Mesenchymal stem cell (in vitro differentiated cells and primary cell): Measurements from ENCODE around the gene SDC1.

Experiments
- DNase-seq: peaks from one replicate; pipeline ENCODE4 v3.0.0-alpha.2; 2013
- H2AFZ ChIP-seq: one replicate; pipeline ENCODE4 v1.6.1; 2013; ENCODE audit warnings: low read depth, mild to moderate bottlenecking, control low read depth, inconsistent platforms, low read length, moderate library complexity
- H2AK5ac ChIP-seq: 2 replicates; pipeline ENCODE4 v1.6.1; 2013; ENCODE audit warnings: low read length, moderate library complexity, mild to moderate bottlenecking, inconsistent platforms; ENCODE audit not compliant: severe bottlenecking
- H2BK120ac ChIP-seq: one replicate; pipeline ENCODE4 v1.6.1; 2013; ENCODE audit warnings: low read depth, mild to moderate bottlenecking, inconsistent platforms, low read length, moderate library complexity
- H2BK12ac ChIP-seq, 2 experiments: one replicate each; pipeline ENCODE4 v1.6.1; 2013; ENCODE audit warnings: inconsistent platforms in 2 of 2, low read length in 2 of 2, mild to moderate bottlenecking in 2 of 2, moderate library complexity in 2 of 2, control low read depth in 1 of 2
- H2BK15ac ChIP-seq: one replicate; pipeline ENCODE4 v1.6.1; 2013; ENCODE audit warnings: mild to moderate bottlenecking, low read depth, inconsistent platforms; ENCODE audit not compliant: poor library complexity, severe bottlenecking
- H2BK5ac ChIP-seq: 2 replicates; pipeline ENCODE4 v1.6.1; 2013; ENCODE audit warnings: low read depth, mild to moderate bottlenecking, low read length, control low read depth, inconsistent platforms; ENCODE audit not compliant: poor library complexity, severe bottlenecking
- H3K14ac ChIP-seq, 2 experiments: one replicate each; pipeline ENCODE4 v1.6.1; 2013; ENCODE audit warnings: inconsistent platforms in 2 of 2, low read length in 2 of 2, control low read depth in 1 of 2, mild to moderate bottlenecking in 1 of 2, moderate library complexity in 1 of 2
- H3K18ac ChIP-seq, 2 experiments: one replicate each; pipeline ENCODE4 v1.6.1; 2013; ENCODE audit warnings: inconsistent platforms in 2 of 2, low read length in 2 of 2, control low read depth in 1 of 2, low read depth in 1 of 2, mild to moderate bottlenecking in 1 of 2
- H3K23ac ChIP-seq, 2 experiments: one replicate each; pipeline ENCODE4 v1.6.1; 2013; ENCODE audit warnings: inconsistent platforms in 2 of 2, low read length in 2 of 2, mild to moderate bottlenecking in 2 of 2, moderate library complexity in 2 of 2, control low read depth in 1 of 2
- H3K27ac ChIP-seq: 2 replicates; pipeline ENCODE4 v1.5.1; 2013; ENCODE audit warnings: mild to moderate bottlenecking, moderate library complexity, low read length, control low read depth, inconsistent platforms; ENCODE audit not compliant: poor library complexity, severe bottlenecking
- H3K27me3 ChIP-seq, 2 experiments: 2 replicates each; pipeline versions ENCODE4 v1.6.1 to v1.7.0; 2013; ENCODE audit warnings: low read length in 2 of 2, mild to moderate bottlenecking in 2 of 2, moderate library complexity in 2 of 2, control low read depth in 1 of 2, inconsistent platforms in 1 of 2; ENCODE audit not compliant: control insufficient read depth in 1 of 2, insufficient read depth in 1 of 2
- H3K36me3 ChIP-seq, 2 experiments: 2 replicates each; pipeline versions ENCODE4 v1.6.1 to v1.7.0; 2013; ENCODE audit warnings: low read length in 2 of 2, control low read depth in 1 of 2, inconsistent platforms in 1 of 2, low read depth in 1 of 2, mild to moderate bottlenecking in 1 of 2; ENCODE audit not compliant: insufficient read depth in 2 of 2, control insufficient read depth in 1 of 2
- H3K4ac ChIP-seq, 2 experiments: one replicate each; pipeline ENCODE4 v1.6.1; 2013; ENCODE audit warnings: inconsistent platforms in 2 of 2, low read length in 2 of 2, mild to moderate bottlenecking in 2 of 2, moderate library complexity in 2 of 2, control low read depth in 1 of 2, low read depth in 1 of 2
- H3K4me1 ChIP-seq: 2 replicates; pipeline ENCODE4 v1.6.1; 2013; ENCODE audit warnings: low read depth, low read length, control low read depth; ENCODE audit not compliant: control insufficient read depth, insufficient read depth
- H3K4me2 ChIP-seq: 2 replicates; pipeline ENCODE4 v1.6.1; 2013; ENCODE audit warnings: low read length, mild to moderate bottlenecking, inconsistent platforms; ENCODE audit not compliant: poor library complexity, severe bottlenecking
- H3K4me3 ChIP-seq, 2 experiments: 2 replicates each; pipeline versions ENCODE4 v1.5.1 to v1.7.0; 2013; ENCODE audit warnings: low read length in 2 of 2, mild to moderate bottlenecking in 2 of 2, control low read depth in 1 of 2, low read depth in 1 of 2; ENCODE audit not compliant: insufficient read depth in 1 of 2
- H3K79me1 ChIP-seq: replicated peaks from 2 replicates; pipeline ENCODE4 v1.6.1; 2013; ENCODE audit warnings: mild to moderate bottlenecking, control low read depth, low read length, inconsistent platforms; ENCODE audit not compliant: poor library complexity, severe bottlenecking
- H3K9ac ChIP-seq: 2 replicates; pipeline ENCODE4 v1.7.0; 2013; ENCODE audit warnings: mild to moderate bottlenecking, low read length, moderate library complexity
- H3K9me3 ChIP-seq: 2 replicates; pipeline ENCODE4 v1.7.0; 2013; ENCODE audit warnings: mild to moderate bottlenecking, low read length; ENCODE audit not compliant: control insufficient read depth
- H4K8ac ChIP-seq: one replicate; pipeline ENCODE4 v1.6.1; 2013; ENCODE audit warnings: inconsistent platforms, mild to moderate bottlenecking, low read length, moderate library complexity
- H4K91ac ChIP-seq: one replicate; pipeline ENCODE4 v1.6.1; 2013; ENCODE audit warnings: mild to moderate bottlenecking, low read length, inconsistent platforms
- WGBS: methylation state at CpG from one replicate; pipeline ENCODE4 v1.1.7; 2013; ENCODE audit warnings: mixed read lengths; 5-methylcytosine and 5-hydroxymethylcytosine counted together

The SDC1 gene

GRCh38 chr2:20165677-20166509 is 59.0 kb downstream of the SDC1 start:
- no peak overlapping the region for H2BK15ac ChIP-seq
- no peak overlapping the region for H2BK5ac ChIP-seq
- H3K4me3 ChIP-seq = no peak overlapping the region
- DNase-seq = no peak
- H3K23ac ChIP-seq = peak overlapping the region in 1 of 2 experiments; percentile 2
- no peaks in the 10 kb centered on the region for H3K79me1 ChIP-seq
- no peak overlapping the region for H2AFZ ChIP-seq
- peak overlapping the region; percentile 30 to 64 for H3K18ac ChIP-seq
- peak overlapping the region; percentile 0 for H4K8ac ChIP-seq
- H3K4me1 ChIP-seq = peaks cover 37% of the 10 kb centered on the region
- peak overlapping the region in 1 of 2 experiments; percentile 71 for H3K14ac ChIP-seq
- H3K9me3 ChIP-seq = no peaks in the 10 kb centered on the region
- no peaks in the 10 kb centered on the region for H3K27me3 ChIP-seq
- H2BK12ac ChIP-seq = peak overlapping the region in 1 of 2 experiments; percentile 77
- H4K91ac ChIP-seq = peak overlapping the region; percentile 58
- H3K4me2 ChIP-seq = no peak overlapping the region
- WGBS = 88% methylated on average over 7 of the region's 9 CpGs
- H2BK120ac ChIP-seq = no peak overlapping the region
- peak overlapping the region; percentile 38 for H2AK5ac ChIP-seq
- peak overlapping the region in 1 of 2 experiments; percentile 28 for H3K4ac ChIP-seq
- peak overlapping the region; percentile 24 for H3K27ac ChIP-seq
- H3K36me3 ChIP-seq = no peaks in the 10 kb centered on the region
- peak overlapping the region; percentile 67 for H3K9ac ChIP-seq

GRCh38 chr2:20164734-20165478 is 60.0 kb downstream of the SDC1 start:
- Histone ChIP-seq H4K8ac (peak overlapping the region; percentile 5), H4K91ac (peak overlapping the region; percentile 22), H3K23ac (no peak overlapping the region), H3K9ac (no peak overlapping the region), H3K14ac (peak overlapping the region in 1 of 2 experiments; percentile 66), H3K27me3 (no peaks in the 10 kb centered on the region), H2AK5ac (no peak overlapping the region), H2BK12ac (peak overlapping the region; percentile 33 to 45), H3K4me3 (no peak overlapping the region), H3K79me1 (no peaks in the 10 kb centered on the region), H3K9me3 (no peaks in the 10 kb centered on the region), H2BK15ac (no peak overlapping the region), H2BK120ac (no peak overlapping the region), H2BK5ac (no peak overlapping the region), H3K4me2 (no peak overlapping the region), H3K4me1 (peaks cover 32% of the 10 kb centered on the region), H3K4ac (no peak overlapping the region), H3K18ac (peak overlapping the region; percentile 27 to 64), H3K27ac (no peak overlapping the region), H3K36me3 (no peaks in the 10 kb centered on the region), H2AFZ (no peak overlapping the region)
- WGBS = 88% methylated on average over 3 of the region's 3 CpGs
- peak; percentile 22 for DNase-seq

GRCh38 chr2:20164061-20164733 is 60.7 kb downstream of the SDC1 start:
- Histone ChIP-seq H3K4me1 (peaks cover 31% of the 10 kb centered on the region), H2AK5ac (no peak overlapping the region), H3K4me2 (no peak overlapping the region), H2AFZ (no peak overlapping the region), H3K4me3 (no peak overlapping the region), H2BK120ac (no peak overlapping the region), H3K4ac (no peak overlapping the region), H3K9me3 (no peaks in the 10 kb centered on the region), H3K18ac (peak overlapping the region; percentile 27 to 64), H2BK12ac (no peak overlapping the region), H2BK5ac (no peak overlapping the region), H3K79me1 (no peaks in the 10 kb centered on the region), H3K27me3 (no peaks in the 10 kb centered on the region), H3K27ac (no peak overlapping the region), H4K91ac (peak overlapping the region; percentile 22), H4K8ac (peak overlapping the region; percentile 5), H3K36me3 (no peaks in the 10 kb centered on the region), H2BK15ac (no peak overlapping the region), H3K14ac (peak overlapping the region in 1 of 2 experiments; percentile 66), H3K9ac (no peak overlapping the region), H3K23ac (no peak overlapping the region)
- 82% methylated on average over 9 of the region's 10 CpGs for WGBS
- DNase-seq = peak; percentile 37
